Measurements from ENCODE around the gene KLK15.

KLK15 gene

DNA sequence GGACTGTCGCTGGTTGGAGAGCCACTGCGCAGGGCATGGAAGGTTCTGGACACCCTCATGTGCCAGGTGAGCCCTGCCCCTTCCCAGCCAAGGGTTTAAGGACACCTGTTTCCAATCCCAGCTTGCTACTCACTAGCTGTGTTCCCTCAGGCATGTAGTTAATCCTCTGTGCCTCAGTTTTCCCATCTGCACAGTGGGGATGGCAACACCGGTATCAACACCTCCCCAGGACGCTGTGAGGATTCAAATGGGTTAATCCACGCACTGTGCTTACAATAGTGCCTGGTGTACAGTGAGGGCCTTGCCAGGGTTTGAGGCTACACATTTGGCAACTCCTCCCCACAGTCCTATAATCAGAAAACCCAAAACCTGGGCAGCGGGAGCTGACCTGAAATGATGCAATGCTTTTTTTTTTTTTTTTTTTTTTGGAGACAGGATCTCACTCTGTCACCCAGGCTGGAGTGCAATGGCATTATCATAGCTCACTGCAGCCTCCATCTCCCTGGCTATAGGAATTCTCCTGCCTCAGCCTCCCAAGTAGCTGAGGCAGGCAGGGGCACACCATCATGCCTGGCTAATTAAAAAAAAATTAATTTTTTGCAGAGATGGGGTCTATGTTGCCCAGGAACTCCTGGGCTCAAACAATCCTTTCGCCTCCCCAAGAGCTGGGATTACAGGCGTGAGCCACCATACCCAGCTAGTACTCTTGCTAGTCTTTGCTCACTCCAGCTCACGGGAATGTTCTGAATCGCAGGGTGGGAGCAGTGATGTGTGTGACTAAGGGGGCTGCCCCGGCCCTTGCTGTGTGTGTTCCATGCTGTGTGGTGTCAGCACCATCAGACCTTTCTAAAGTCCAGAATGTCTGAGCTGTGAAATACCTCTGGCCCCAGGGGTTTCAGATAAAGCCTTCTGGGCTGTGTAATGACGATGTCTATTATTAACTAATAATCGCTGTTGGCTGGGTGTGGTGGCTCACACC is 40.8 kb downstream of the KLK15 start:
- H2BK5ac ChIP-seq (ENCODE audit: low read depth, low read length, poor library complexity, severe bottlenecking), result no peak overlapping the region
- no peak overlapping the region for H3K4ac ChIP-seq (ENCODE audit: low read depth in 1 of 2, low read length in 2 of 2)
- no peak overlapping the region for H3K4me3 ChIP-seq (ENCODE audit: insufficient read depth in 1 of 2, low read depth in 1 of 2, low read length in 2 of 2)
- H4K8ac ChIP-seq (ENCODE audit: low read length), result no peak overlapping the region
- H3K18ac ChIP-seq (ENCODE audit: low read depth in 1 of 2, low read length in 2 of 2), result no peak overlapping the region
- H3K9ac ChIP-seq (ENCODE audit: low read length), result no peak overlapping the region
- no peak overlapping the region for H2BK120ac ChIP-seq (ENCODE audit: low read depth, low read length)
- no peak overlapping the region for H3K27ac ChIP-seq (ENCODE audit: low read length, poor library complexity, severe bottlenecking)
- H3K9me3 ChIP-seq (ENCODE audit: control insufficient read depth, low read length), result no peaks in the 10 kb centered on the region
- H3K27me3 ChIP-seq (ENCODE audit: control insufficient read depth in 1 of 2, insufficient read depth in 1 of 2, low read length in 2 of 2), result peaks cover 0 to 3% of the 10 kb centered on the region in 2 experiments
- H3K79me1 ChIP-seq (replicated peaks; ENCODE audit: low read length, poor library complexity, severe bottlenecking), result peaks cover 12% of the 10 kb centered on the region
- no peak overlapping the region for H2AFZ ChIP-seq (ENCODE audit: low read depth, low read length)
- WGBS, result 95% methylated on average over 13 of the region's 13 CpGs
- H2BK12ac ChIP-seq (ENCODE audit: low read length in 2 of 2), result no peak overlapping the region
- no peak overlapping the region for H3K4me2 ChIP-seq (ENCODE audit: low read length, poor library complexity, severe bottlenecking)
- H2AK5ac ChIP-seq (ENCODE audit: low read length, severe bottlenecking), result no peak overlapping the region
- H3K4me1 ChIP-seq (ENCODE audit: control insufficient read depth, insufficient read depth, low read depth, low read length), result peaks cover 7% of the 10 kb centered on the region
- DNase-seq, result no peak
- peaks cover 12 to 29% of the 10 kb centered on the region in 2 experiments for H3K36me3 ChIP-seq (ENCODE audit: control insufficient read depth in 1 of 2, insufficient read depth in 2 of 2, low read depth in 1 of 2, low read length in 2 of 2)
- H2BK15ac ChIP-seq (ENCODE audit: low read depth, poor library complexity, severe bottlenecking), result no peak overlapping the region
- no peak overlapping the region for H4K91ac ChIP-seq (ENCODE audit: low read length)
- no peak overlapping the region for H3K14ac ChIP-seq (ENCODE audit: low read length in 2 of 2)
- H3K23ac ChIP-seq (ENCODE audit: low read length in 2 of 2), result no peak overlapping the region

DNA sequence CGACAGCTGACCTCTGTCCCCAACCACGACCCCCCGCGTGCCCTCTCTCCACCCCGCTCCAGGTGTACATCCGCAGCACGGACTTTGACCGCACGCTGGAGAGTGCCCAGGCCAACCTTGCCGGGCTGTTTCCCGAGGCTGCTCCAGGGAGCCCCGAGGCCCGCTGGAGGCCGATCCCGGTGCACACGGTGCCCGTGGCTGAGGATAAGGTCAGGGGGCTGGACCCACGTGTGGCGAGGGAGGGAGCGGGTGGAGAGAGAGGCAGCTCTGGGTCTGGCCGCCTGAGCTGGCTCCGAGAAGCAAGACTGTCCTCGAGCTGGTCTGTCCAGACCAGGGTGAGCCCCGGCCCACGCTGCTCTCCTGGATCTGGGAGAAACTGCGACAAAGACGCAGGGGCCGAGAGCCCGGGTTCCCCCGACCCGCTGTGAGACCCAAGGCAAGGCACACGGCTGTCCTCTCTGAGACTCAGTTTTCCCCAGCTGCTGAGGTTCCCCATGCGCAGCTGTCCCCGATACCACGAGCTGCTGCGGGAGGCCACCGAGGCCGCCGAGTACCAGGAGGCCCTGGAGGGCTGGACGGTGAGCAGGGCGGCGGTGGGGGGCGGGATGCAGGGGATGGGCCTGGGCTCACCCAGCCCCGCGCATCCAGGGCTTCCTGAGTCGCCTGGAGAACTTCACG is 41.6 kb downstream of the KLK15 start:
- Histone ChIP-seq H4K8ac (ENCODE audit: low read length) (no peak overlapping the region), H2BK120ac (ENCODE audit: low read depth, low read length) (no peak overlapping the region), H3K9me3 (ENCODE audit: control insufficient read depth, low read length) (no peaks in the 10 kb centered on the region), H3K9ac (ENCODE audit: low read length) (no peak overlapping the region), H3K18ac (ENCODE audit: low read depth in 1 of 2, low read length in 2 of 2) (no peak overlapping the region), H3K27ac (ENCODE audit: low read length, poor library complexity, severe bottlenecking) (no peak overlapping the region), H2BK15ac (ENCODE audit: low read depth, poor library complexity, severe bottlenecking) (no peak overlapping the region), H2BK5ac (ENCODE audit: low read depth, low read length, poor library complexity, severe bottlenecking) (no peak overlapping the region), H3K4me1 (ENCODE audit: control insufficient read depth, insufficient read depth, low read depth, low read length) (peaks cover 7% of the 10 kb centered on the region), H2AFZ (ENCODE audit: low read depth, low read length) (no peak overlapping the region), H3K79me1 (replicated peaks; ENCODE audit: low read length, poor library complexity, severe bottlenecking) (peaks cover 5% of the 10 kb centered on the region), H4K91ac (ENCODE audit: low read length) (no peak overlapping the region), H3K23ac (ENCODE audit: low read length in 2 of 2) (no peak overlapping the region), H3K27me3 (ENCODE audit: control insufficient read depth in 1 of 2, insufficient read depth in 1 of 2, low read length in 2 of 2) (peaks cover 0 to 3% of the 10 kb centered on the region in 2 experiments), H2BK12ac (ENCODE audit: low read length in 2 of 2) (no peak overlapping the region), H3K4ac (ENCODE audit: low read depth in 1 of 2, low read length in 2 of 2) (no peak overlapping the region), H3K14ac (ENCODE audit: low read length in 2 of 2) (no peak overlapping the region), H3K4me2 (ENCODE audit: low read length, poor library complexity, severe bottlenecking) (no peak overlapping the region), H2AK5ac (ENCODE audit: low read length, severe bottlenecking) (no peak overlapping the region), H3K36me3 (ENCODE audit: control insufficient read depth in 1 of 2, insufficient read depth in 2 of 2, low read depth in 1 of 2, low read length in 2 of 2) (peaks cover 5 to 21% of the 10 kb centered on the region in 2 experiments), H3K4me3 (ENCODE audit: insufficient read depth in 1 of 2, low read depth in 1 of 2, low read length in 2 of 2) (no peak overlapping the region)
- DNase-seq, result no peak
- 95% methylated on average over 47 of the region's 47 CpGs for WGBS

DNA sequence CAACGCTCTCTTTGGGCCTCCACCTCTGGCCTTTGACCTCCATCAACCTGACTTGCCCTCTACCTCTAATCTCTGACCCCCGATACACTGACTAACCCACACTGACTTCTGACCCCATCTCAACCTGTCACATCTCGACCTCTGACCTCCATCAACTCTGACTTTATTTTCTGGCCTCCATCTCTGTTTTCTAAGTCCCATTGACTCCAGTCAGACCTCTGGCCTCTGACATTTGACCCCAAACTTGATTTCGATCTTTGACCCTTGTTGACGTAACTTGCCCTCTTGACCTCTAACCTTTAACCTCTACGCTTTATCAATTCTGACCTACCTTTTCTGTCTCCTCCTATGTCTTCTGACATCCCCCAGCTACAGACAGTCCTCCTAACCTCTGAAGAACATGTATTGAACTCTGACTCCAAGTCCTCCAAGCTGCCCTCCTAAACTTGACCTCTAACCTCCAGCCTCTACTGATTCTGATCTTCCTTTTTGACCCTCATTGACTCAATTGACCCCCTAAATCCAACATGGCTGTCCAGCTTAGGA is 42.4 kb downstream of the KLK15 start:
- no peak overlapping the region for H4K8ac ChIP-seq (ENCODE audit: low read length)
- H2BK12ac ChIP-seq (ENCODE audit: low read length in 2 of 2), result no peak overlapping the region
- no peak overlapping the region for H2BK5ac ChIP-seq (ENCODE audit: low read depth, low read length, poor library complexity, severe bottlenecking)
- H3K4ac ChIP-seq (ENCODE audit: low read depth in 1 of 2, low read length in 2 of 2), result no peak overlapping the region
- no peaks in the 10 kb centered on the region for H3K79me1 ChIP-seq (replicated peaks; ENCODE audit: low read length, poor library complexity, severe bottlenecking)
- DNase-seq, result no peak
- no peak overlapping the region for H3K23ac ChIP-seq (ENCODE audit: low read length in 2 of 2)
- H3K36me3 ChIP-seq (ENCODE audit: control insufficient read depth in 1 of 2, insufficient read depth in 2 of 2, low read depth in 1 of 2, low read length in 2 of 2), result peaks cover 0 to 13% of the 10 kb centered on the region in 2 experiments
- no peak overlapping the region for H3K27ac ChIP-seq (ENCODE audit: low read length, poor library complexity, severe bottlenecking)
- WGBS, result 93% methylated on average over 6 of the region's 6 CpGs
- H2AK5ac ChIP-seq (ENCODE audit: low read length, severe bottlenecking), result no peak overlapping the region
- no peak overlapping the region for H3K14ac ChIP-seq (ENCODE audit: low read length in 2 of 2)
- peaks cover 7% of the 10 kb centered on the region for H3K4me1 ChIP-seq (ENCODE audit: control insufficient read depth, insufficient read depth, low read depth, low read length)
- H3K9me3 ChIP-seq (ENCODE audit: control insufficient read depth, low read length), result no peaks in the 10 kb centered on the region
- no peak overlapping the region for H3K9ac ChIP-seq (ENCODE audit: low read length)
- peaks cover 0 to 3% of the 10 kb centered on the region in 2 experiments for H3K27me3 ChIP-seq (ENCODE audit: control insufficient read depth in 1 of 2, insufficient read depth in 1 of 2, low read length in 2 of 2)
- no peak overlapping the region for H4K91ac ChIP-seq (ENCODE audit: low read length)
- H2AFZ ChIP-seq (ENCODE audit: low read depth, low read length), result no peak overlapping the region
- H2BK15ac ChIP-seq (ENCODE audit: low read depth, poor library complexity, severe bottlenecking), result no peak overlapping the region
- H3K18ac ChIP-seq (ENCODE audit: low read depth in 1 of 2, low read length in 2 of 2), result no peak overlapping the region
- H3K4me3 ChIP-seq (ENCODE audit: insufficient read depth in 1 of 2, low read depth in 1 of 2, low read length in 2 of 2), result no peak overlapping the region
- H2BK120ac ChIP-seq (ENCODE audit: low read depth, low read length), result no peak overlapping the region
- no peak overlapping the region for H3K4me2 ChIP-seq (ENCODE audit: low read length, poor library complexity, severe bottlenecking)

DNA sequence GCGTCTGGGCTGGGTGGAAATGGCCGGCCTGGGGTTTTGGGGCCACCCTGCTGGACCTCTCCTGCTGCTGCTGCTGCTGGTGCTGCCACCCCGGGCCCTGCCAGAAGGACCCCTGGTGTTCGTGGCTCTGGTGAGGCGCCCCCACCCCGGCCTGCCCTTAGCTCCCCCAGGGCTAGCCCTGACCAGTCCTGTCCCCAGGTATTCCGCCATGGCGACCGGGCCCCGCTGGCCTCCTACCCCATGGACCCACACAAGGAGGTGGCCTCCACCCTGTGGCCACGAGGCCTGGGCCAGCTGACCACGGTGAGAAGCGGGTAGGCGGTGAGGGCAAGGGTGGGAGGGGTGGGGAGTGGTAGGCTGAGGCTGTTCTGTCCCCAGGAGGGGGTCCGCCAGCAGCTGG is 43.0 kb downstream of the KLK15 start, which contains the start of gene ACP4:
Gene ACP4 (plus strand): TSS at position 20 of the 400 bp plus-strand sequence. CDS start 0 bp downstream, at position 20.
- H3K14ac ChIP-seq (ENCODE audit: low read length in 2 of 2), result no peak within 1 kb of the TSS
- peaks cover 0 to 7% of the 10 kb centered on the region in 2 experiments for H3K36me3 ChIP-seq (ENCODE audit: control insufficient read depth in 1 of 2, insufficient read depth in 2 of 2, low read depth in 1 of 2, low read length in 2 of 2)
- H3K4me2 ChIP-seq (ENCODE audit: low read length, poor library complexity, severe bottlenecking), result no peak within 1 kb of the TSS
- H2BK120ac ChIP-seq (ENCODE audit: low read depth, low read length), result no peak within 1 kb of the TSS
- H3K79me1 ChIP-seq (replicated peaks; ENCODE audit: low read length, poor library complexity, severe bottlenecking), result no peaks in the 10 kb centered on the region
- 95% methylated on average over 15 of the region's 15 CpGs for WGBS
- H2BK12ac ChIP-seq (ENCODE audit: low read length in 2 of 2), result no peak within 1 kb of the TSS
- H3K23ac ChIP-seq (ENCODE audit: low read length in 2 of 2), result no peak within 1 kb of the TSS
- H4K8ac ChIP-seq (ENCODE audit: low read length), result no peak within 1 kb of the TSS
- H2AFZ ChIP-seq (ENCODE audit: low read depth, low read length), result no peak within 1 kb of the TSS
- no peak within 1 kb of the TSS for H3K9ac ChIP-seq (ENCODE audit: low read length)
- H2BK15ac ChIP-seq (ENCODE audit: low read depth, poor library complexity, severe bottlenecking), result no peak within 1 kb of the TSS
- H3K18ac ChIP-seq (ENCODE audit: low read depth in 1 of 2, low read length in 2 of 2), result no peak within 1 kb of the TSS
- no peak within 1 kb of the TSS for H3K27ac ChIP-seq (ENCODE audit: low read length, poor library complexity, severe bottlenecking)
- no peak within 1 kb of the TSS for H3K4ac ChIP-seq (ENCODE audit: low read depth in 1 of 2, low read length in 2 of 2)
- H3K4me1 ChIP-seq (ENCODE audit: control insufficient read depth, insufficient read depth, low read depth, low read length), result peaks cover 7% of the 10 kb centered on the region
- no peak within 1 kb of the TSS for H2BK5ac ChIP-seq (ENCODE audit: low read depth, low read length, poor library complexity, severe bottlenecking)
- H3K27me3 ChIP-seq (ENCODE audit: control insufficient read depth in 1 of 2, insufficient read depth in 1 of 2, low read length in 2 of 2), result peaks cover 0 to 9% of the 10 kb centered on the region in 2 experiments
- H4K91ac ChIP-seq (ENCODE audit: low read length), result peak within 1 kb of the TSS; percentile 14
- H3K4me3 ChIP-seq (ENCODE audit: insufficient read depth in 1 of 2, low read depth in 1 of 2, low read length in 2 of 2), result no peak within 1 kb of the TSS
- DNase-seq, result no peak
- H3K9me3 ChIP-seq (ENCODE audit: control insufficient read depth, low read length), result no peaks in the 10 kb centered on the region
- H2AK5ac ChIP-seq (ENCODE audit: low read length, severe bottlenecking), result no peak within 1 kb of the TSS

All from mesenchymal stem cell (in vitro differentiated cells and primary cell).